Measurements from ENCODE around the gene CLRN3.

CLRN3 gene

DNA sequence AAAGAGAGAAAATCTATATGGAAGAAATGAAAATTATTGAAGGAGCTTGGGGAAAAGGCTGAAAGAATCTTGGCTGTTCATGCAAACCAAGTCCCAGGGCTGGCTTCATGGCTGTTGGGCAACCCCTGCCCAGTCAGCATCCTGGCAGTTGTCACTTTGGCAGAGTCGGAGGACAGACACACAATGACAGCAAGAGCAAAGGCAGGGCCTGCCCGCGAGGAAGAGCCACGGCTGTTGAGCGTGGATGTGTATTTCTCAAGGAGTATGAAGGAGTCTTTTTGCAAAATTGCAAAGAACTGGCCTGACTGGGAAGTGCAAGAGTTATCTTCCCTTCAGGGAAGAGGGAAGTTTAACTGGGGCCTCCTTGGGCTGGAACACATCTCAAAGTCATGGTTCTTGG is 25.8 kb upstream of the CLRN3 start:
- no peak for DNase-seq

DNA sequence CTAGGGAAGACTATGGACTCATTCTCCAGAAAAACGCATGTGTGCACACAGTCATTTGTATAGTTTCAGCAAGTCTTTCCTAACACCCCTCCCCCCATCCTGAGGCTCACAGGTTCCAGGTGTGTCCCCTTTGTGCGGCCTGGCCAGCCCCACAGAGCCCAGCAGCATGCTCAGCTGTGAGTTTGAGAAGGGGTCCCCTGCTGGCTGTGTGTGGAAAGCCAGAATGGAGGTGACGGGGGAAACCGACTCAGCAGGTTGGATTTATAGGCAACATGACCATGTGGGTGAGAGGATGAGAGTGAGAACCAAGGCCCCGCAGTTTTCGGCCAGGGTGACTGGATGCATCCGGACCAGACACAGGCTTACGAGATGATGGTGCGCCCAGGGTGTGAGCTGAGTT is 24.1 kb upstream of the CLRN3 start:
- DNase-seq, result no peak

DNA sequence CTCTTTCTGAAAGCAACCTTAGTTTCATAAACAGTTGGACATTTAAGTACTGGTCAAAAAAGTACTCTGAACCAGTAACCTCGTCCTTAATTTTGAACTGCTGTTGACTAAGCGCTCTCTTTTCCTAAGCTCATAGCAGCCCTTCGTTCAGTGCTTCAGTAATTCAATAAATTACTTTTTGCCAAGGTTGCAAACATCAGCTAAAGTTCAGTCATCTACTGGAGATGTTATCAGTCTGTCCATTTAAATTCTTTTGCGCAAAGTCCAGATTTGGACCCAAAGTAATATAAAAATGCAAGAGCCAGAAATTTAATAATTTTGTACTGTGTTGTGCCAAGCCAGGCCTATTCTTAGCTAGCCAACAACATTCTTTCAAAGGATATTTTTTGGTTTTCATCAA is 22.6 kb upstream of the CLRN3 start:
- DNase-seq, result no peak

DNA sequence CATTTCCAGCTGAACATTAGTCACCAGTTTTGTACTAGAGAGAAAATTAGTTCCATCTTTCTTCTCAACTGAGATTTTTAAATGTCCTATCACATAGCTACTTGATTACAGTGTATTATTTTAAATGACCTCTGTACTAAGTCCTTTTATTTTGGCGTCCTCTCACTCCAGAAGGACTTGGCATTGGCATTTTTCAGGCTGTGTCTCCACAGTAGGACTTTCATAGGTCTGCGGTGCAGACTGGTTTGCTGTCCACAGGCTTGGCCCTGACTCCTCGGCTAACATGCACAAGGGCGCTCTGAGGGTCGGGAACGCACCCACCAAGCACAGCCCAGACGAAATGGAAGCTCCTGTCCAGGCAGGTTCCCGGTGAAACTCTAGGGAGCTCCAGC is 20.6 kb upstream of the CLRN3 start:
- DNase-seq, result no peak

DNA sequence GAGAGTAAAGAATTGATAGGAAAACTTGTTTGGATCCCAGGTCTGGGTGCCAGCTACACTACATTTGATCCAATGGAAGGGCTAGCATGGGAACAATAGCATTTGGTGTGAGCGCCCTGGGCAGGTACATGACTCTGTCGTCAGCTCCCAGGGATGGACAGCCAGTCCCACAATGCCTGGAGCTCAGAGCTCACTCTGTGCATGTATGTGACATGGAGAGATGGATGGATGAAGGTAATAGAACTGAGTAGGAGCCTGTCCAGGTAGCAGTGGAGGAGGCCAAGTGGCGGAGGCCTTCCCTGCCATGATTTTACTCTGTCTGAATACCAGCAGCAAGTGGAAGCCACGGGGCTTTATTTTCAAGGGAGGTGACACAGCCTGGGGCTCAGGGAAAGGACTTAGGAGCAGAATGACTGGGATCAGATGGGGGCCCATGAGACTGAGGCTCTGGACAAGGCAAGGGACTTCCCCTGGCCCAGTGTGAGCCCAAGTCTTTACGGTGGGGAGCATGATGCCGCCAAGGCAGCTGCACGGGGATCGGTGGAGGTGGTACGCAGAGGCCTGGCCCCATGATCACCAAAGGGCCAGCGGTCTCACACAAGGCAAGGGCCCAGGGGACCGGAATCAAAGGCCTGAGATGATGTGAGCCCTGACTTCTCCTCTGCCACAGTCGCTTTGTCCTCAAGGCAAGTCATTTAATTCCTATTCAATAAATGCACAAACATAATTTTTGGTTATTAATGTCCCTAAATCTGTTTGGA is 20.0 kb upstream of the CLRN3 start:
- DNase-seq, result no peak

DNA sequence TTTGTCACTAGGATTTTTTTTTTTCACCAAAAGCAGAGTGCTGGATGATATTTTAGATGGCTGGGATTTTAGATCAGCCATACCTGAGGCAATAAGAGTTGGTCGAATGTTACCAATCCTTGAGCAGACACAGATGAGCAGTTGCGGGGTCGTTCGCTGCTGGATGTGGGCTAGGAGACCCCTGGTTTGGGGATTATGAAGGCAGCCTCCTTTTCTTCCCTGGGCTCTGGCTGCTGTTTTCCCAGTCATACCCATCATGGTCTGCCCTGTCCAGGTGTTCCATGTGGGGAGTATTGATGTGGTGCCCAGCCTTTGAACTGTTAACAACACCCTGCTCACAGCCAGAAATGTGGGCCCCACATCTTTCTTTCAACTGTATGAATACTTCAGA is 19.1 kb upstream of the CLRN3 start:
- DNase-seq, result no peak

DNA sequence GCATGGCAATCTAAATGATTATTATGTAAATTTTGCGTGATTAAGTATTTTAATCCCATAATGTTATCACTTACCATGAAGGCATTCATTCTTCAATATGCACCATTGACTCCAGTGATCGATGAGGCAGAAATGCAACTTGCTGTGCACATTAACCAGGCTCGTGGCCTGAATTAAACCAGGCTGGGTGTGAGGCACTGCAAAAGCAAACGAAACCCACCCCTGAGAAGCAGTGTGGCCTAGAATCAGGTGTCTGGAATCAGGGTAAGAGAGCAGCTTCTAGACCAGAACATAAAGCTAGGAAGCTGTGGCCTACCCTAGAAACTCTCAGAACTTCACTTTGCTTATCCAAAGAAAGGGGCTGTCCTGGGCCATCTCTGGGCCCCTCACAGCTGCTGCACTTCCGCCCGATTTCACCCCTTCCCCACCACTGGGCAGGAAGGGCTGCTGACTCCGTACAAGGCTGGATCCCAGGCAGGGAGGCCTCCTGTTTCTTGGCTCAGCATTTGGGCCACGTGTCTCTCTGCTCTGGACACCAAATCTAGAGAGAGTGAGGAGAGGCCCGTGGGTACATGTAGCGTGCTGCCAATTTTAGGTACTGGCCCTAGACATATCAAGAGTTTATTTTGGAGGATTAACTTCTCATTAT is 18.6 kb upstream of the CLRN3 start:
- DNase-seq, result no peak

DNA sequence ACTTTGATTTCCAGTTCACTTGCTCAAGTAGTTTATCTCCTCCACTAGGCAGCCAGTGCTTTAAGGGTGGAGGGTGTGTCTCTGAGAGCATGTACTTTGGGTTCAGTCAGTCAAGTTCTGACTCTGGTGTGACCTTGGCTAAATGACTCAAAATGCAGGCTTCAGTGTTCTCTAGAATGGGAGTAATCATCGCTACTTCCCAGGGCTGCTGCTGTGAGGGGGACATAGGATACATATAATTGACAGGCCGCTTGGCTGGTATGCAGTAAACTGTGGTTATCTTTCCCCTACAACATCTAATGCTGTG is 17.7 kb upstream of the CLRN3 start:
- DNase-seq, result no peak

DNA sequence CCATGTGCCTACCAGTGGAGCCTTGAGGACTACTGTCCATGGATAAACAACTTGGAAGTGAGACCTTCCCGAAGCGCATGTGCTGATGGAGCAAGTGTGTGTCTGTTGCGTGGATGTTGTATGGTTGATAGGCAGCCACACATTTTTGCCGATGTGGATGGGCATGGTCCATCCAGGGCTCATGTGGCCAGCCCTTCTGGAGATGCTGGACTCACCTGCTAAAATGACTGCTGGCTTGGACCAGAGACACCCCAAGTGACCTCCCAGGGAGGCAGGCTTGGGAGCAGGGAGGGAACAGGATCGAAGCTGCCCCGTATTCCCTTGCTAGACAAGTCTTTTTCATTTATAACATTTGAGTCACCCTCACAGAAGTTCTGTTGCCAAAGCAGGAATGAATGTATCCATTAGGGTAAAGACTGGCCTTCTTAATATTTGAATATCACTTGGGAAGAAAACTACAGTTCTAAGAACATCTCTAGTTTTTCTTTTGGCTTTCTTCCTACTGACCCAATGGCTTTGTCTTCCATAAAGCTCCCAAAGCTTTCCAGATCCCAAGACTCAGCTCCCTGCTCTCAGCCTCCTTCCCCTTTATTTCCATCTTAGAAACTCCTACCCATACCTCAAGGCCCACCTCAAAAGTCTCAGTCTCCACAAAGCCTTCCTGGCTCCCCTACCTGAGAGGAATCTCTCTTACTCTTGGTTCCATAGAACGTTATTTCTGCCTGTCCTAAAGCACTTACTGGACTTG is 17.1 kb upstream of the CLRN3 start:
- no peak for DNase-seq

DNA sequence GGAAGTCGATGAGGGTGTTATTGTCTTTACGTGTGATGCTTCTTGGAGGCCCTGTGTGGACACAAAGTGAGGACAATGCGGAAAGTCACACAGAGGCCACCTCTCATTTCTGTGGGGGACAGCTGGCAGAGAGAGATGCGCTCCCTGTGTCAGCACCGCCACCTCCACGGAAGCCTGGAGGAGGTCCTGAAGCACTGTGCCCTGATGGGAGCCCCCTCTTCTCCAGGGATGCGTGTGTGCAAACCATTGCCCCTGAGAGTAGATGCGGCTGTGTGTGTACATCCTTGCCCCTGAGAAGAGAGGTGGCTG is 16.2 kb upstream of the CLRN3 start:
- no peak for DNase-seq

DNA sequence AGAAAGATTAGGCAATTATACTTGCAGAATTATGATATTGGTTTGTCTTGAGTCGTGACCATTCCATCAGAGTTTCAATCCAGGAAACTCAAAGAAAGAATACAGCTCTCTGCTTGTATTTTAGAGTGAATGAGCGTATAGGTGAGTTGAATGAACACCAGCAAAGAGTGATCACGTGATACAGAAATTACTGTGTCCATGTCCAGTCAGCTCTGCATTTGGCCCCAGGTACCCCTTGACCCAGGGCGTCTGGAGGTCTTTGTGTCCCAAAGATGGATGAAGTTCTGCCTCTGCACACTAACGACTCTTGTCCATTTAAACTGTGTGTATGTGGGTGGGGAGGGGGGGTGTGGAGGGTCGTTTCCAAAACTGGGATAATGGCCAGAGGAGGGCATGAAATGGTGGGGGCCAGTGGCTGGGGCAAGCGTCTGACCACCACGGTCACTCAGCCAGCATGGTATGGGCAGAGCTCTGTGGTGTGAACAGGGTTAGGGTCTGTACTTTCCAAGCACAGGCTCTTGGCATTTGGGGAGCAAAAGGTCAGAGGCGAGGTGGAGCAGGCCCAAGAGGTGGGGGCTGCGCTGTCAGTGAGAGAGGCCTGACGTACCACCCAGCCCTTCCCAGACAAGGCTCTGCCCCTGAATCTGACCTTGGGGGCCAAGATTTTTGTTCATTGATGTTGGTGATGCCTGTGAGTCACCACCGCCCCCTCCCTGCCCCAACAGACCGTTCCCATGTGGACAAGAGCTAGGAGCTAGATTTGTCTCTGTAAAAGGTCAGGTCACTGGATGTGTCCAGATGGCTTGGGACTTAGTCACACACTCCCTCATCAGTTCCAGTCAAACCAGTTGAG is 15.6 kb upstream of the CLRN3 start:
- DNase-seq, result no peak

DNA sequence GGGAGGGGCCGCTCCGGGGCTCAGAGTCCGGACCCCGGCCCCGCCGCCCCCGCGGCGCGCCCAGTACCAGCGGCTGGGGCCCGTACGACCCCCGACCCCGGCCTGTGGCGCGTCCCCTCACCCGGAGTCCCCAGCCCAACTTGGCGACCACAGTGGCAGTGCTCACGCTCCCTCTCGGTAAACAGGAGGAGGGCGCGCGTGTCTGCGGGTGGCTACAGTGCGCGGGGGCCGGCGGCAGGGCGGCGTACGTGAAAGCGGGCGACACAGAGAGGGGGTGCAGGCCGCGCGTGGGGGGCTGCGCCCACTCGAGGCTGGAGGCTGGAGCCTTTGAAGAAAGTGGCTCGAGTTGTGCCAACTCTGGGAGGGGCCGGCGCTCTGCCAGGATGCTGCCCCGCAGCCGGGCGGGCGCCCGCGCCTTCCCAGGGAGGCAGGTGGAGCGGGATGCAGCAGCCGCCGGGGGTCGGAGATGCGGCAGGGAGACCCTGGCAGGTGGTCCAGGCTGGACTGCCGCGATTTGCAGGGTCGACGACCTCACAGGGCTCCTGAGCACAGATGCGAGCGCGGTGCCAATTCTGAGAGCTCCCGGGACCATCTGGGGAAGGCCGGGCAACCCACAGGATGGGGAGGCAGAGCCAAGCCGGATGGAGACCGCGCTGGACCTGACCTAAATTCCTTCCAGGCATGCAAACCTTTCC is 14.8 kb upstream of the CLRN3 start:
- no peak for DNase-seq

DNA sequence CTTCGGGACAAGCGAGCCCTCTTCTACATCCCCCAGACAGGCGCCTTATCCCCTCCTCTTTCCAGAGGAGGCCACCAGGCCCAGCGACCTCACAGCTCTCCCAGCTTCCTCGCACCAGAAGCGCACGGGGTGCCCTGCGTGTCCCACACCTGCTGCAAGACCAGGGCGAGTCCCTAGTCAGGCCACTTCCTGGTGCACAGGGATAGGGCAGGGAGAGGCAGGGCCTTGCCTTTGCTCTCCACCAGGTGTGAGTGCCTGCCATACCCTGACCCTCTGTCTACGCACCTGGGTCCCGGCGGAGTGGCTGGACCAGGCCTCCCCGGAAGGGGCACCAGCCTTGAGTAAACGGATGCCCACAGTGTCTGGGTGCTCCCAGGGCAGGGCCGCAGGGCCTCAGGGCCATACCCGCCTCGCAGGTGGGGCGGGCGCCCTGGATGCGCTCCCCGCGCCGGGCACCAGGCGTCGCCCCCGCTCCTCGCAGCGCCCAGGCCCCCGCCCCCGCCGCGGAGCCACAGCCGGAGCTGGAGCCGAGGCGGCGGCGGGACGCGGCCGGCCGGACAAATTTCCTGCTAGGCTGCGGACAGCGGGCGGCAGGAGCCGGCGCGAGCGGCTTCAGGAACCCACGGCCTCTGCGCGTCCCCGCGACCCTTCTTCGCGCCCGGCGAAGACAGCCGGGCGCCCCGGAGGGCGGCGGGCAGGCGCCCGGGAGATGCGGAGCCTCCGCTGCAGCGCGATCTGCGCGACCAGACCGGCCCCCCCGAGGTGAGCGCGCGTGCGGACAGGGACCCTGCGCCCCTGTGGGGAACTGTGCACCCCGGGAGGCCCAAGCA is 14.0 kb upstream of the CLRN3 start, which contains the start of gene PTPRE:
PTPRE (plus strand) TSS at position 556 of the 830 bp plus-strand sequence. CDS start 133,779 bp downstream, outside the sequence.
- DNase-seq, result no peak

DNA sequence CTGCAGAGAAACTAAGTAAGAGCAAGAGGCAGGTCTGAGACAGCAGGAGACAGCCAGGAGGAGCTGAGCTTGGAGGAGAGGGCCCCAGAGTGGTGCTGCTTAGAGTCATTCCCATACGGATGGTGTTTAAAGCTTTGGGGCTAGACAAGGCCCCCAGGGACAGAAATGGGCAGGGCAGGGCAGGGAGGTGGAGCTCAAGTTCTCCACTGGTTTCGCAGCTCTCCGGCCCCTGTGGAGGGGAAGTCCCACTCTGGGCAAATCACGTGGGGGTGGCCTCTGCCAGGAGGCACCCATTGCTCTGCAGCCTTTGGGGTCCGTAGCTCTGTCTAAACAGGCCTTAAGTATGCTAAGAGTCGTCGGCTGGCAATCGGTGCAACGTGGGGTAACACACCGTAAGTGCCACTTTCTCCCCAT is 13.1 kb upstream of the CLRN3 start:
- DNase-seq, result no peak

DNA sequence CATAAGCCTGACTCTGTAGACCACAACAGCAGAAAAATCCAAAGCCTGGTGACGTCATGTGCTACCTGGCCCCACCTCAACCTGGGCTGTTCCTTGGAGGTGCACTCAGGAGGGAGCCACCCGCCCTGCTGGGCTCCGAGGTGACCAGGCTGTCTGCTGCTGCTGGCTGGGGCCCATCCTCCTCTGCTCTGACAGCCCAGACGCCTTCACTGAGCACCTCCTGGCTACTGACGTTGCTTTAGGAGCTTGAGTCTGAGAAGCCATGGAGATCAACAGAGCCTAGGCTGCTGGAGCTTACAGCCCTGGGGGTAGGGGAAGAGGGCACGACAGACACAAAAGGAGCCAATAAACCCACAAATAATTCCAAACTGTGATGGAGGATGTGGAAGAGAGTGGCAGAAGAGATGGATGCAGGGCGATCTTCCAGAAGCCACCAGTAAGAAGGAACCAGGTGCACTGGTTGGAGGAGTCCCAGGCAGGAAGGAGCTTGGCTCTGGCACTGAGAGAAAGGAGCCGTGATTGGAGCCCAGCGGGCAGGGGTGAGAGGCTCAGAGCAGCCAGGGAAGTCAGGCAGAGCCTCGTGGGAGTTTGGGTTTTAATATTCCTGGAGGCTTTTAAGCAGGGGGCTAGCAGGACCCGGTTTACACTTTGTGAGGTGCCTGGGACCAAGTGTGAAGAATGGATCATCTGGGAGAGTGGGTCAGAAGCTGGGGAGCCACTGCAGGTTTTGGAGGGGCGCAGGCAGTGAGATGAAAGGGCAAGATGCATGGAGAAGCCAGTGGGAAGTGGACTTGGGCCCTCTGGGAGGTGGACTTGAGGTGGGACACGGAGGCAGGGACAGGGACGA is 12.5 kb upstream of the CLRN3 start:
- no peak for DNase-seq

DNA sequence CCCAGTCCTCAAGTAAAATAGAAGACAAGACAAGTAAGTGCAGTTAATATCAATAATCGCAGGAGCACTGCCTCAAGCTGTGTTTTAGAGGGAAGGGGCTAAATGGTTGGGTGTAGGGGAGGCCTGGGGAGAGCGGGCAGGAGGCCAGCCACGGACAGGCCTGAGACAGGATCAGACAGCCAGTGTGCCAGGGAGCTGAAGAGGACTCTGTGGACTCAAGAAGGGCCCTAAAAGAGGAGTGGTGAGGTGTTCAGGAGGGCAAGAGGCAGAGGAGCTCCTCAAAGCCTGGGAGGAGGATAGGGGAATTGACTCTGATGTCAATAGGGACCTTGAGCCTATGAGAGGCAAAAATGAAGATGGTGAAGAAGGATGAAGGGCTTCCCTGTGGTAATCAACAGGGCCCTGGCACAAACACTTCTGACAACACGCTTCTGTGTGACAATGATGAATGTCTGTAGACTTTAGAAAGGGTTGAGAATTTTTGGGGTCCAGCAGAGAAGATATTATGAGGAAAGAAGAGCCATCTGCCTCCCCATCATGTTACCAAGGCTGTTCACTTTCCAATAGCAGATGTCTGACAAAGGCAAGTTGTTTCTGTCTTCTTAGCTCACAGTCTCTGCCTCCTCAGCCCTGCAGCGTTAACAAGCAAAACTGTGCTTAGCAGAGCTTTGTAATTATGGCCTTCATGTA is 11.7 kb upstream of the CLRN3 start:
- DNase-seq, result no peak

DNA sequence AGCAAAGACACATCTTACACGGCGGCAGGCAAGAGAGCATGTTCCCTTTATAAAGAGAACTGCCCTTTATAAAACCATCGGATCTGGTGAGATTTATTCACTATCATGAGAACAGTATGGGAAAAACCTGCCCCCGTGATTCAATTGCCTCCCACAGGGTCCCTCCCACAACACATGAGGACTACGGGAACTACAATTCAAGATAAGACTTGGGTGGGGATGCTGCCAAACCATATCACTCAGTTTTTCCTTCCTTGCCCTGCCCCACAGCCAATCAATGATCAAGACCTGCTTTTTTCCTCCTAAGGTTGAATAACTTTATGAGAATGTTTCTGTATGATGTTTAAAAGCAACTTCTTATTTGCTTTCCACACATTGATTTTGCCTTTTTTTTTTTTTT is 11.0 kb upstream of the CLRN3 start:
- no peak for DNase-seq

DNA sequence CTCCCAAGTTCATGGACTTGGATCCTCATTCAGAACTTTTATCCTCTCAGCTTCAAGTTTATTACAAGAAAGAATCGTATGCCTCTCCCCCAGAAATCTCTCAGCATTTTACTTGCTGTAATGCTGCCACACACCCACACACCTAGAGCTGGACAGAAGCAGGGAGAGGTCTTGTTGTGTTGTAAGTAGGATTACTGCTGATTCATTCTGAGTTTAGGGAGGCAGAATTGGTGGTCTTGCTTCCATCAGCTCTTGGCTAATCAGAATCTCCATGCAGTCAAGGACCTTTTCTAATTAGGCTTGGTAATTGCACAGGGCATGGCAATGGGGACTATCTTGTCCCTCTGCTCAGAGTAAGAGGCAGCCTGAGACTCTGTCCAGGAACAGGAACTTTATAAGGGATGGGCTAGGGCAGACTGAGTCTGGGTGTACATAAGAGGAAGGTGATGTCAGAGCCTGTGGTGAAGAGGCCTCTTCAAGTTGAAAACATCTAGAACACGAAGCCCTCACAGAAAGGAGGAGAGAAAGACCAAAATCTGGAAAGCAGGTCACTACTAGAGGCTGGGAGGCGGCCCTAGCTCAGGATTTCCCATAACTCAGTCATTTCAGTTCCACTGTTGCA is 7.1 kb upstream of the CLRN3 start:
- DNase-seq, result no peak

DNA sequence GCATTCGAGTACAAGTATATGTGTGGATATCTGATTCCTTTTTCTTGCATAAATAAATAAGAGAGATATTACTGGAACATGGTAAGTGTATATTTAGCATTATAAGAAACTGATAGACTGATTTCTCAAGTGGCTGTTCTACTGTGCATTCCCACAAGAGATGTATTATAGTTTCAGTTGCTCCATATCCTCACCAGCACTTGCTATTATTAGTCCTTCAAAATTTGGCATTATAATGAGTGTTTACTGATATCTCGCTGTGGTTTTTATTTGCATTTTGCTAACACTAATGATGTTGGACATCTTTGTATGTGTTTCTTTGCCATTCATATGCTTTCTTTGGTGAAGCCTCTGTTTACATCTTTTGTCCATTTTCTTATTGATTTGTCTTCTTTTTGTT is 4.4 kb upstream of the CLRN3 start:
- DNase-seq, result no peak

DNA sequence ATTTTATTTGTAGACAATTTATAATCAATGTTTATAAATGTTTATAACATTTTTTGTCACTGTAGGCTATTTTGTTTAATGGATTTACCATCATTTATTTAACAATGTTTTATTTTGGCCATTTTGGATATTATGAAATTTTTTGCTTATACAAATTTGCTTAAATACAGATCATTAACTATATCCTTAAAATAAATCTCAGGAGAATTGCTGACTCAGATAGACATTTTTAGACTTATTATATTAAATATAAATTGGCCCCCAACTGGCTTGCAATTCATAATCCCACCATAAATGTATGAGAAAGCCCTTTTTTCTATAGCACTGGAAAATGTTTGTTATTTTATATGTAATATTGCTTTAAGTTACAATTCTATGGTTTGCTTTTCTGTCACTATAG is 3.8 kb upstream of the CLRN3 start:
- DNase-seq, result no peak
